GM12801 (cell line): ENCODE results near the gene IPO5.

ENCODE experiments used
- TF ChIP-seq, protein P1 (sequence below): IDR thresholded peaks from one replicate; pipeline ENCODE4 v1.5.1; 2011; ENCODE audit warnings: control low read depth; ENCODE audit not compliant: insufficient read length; ENCODE audit errors: extremely low read depth

IPO5 gene

DNA sequence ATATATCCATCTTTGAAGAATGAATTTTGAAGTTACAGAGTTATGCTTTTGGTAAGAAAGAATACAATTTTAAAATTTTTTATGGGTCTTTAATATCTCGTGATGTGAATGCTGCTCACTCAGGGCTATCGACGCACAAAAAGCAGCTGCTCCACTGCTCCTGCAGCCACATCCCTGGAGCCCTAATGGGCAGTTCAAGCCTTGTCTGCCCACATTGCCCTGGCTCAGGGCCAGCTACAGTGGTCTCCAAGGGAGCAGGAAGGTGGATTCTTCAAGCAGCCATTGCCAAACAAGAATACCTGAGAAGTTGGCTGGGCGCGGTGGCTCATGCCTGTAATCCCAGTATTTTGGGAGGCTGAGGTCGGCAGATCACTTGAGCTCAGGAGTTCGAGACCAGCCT, 85.8 kb downstream of the IPO5 start:
- TF ChIP-seq, protein P1, sequence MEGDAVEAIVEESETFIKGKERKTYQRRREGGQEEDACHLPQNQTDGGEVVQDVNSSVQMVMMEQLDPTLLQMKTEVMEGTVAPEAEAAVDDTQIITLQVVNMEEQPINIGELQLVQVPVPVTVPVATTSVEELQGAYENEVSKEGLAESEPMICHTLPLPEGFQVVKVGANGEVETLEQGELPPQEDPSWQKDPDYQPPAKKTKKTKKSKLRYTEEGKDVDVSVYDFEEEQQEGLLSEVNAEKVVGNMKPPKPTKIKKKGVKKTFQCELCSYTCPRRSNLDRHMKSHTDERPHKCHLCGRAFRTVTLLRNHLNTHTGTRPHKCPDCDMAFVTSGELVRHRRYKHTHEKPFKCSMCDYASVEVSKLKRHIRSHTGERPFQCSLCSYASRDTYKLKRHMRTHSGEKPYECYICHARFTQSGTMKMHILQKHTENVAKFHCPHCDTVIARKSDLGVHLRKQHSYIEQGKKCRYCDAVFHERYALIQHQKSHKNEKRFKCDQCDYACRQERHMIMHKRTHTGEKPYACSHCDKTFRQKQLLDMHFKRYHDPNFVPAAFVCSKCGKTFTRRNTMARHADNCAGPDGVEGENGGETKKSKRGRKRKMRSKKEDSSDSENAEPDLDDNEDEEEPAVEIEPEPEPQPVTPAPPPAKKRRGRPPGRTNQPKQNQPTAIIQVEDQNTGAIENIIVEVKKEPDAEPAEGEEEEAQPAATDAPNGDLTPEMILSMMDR: no peak

DNA sequence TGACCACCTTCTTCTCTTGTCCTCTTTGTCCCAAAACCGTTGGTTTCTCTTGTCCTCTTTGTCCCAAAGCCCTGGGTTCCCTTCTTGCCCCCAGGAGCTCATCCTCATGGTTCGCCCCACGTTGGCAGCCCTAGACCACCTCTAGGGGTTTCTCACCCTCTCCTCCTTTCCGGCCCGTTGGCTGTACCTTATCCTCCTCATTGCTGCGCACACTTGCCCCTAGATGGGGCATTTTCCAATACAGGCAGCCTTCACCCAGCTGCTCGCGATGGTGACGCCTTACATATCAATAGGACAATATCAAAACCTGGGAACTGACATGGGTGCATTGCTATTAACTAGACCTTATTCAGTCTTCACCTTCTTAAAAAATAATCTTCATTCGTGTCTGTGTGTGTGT, 86.5 kb downstream of the IPO5 start:
- TF ChIP-seq, protein P1: no peak

DNA sequence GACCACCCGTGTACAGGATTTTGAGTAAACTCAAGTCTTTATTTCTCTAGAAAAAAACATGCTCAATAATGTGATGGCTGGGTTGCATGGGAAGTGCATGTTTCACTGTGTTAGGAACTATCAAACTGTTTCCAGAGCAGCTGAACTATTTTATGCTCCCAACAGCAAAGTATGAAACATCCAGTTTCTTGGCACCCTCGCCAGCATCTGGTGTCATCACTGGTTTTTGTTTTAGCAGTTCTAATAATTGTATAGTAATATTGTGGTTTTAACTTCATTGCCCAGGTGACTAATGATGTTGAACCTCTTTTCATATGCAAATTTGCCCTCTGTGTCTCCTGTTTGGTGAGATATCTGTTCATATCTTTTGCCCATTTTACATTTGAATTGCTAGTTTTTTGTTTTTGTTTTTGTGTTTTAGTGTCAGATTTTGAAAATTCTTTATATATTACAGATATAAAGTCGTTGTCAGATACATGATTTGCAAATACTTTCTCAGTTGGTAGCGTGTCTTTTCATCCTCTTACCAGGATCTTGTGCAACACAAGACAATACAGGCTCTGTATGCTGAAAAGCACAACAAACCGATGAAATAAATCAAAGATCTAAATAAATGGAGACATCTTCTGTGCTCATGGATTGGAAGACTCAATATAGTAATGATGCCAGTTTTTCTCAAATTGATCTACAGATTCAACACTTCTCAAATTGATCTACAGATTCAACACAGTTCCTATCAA, 87.8 kb downstream of the IPO5 start:
- TF ChIP-seq, protein P1: no peak

DNA sequence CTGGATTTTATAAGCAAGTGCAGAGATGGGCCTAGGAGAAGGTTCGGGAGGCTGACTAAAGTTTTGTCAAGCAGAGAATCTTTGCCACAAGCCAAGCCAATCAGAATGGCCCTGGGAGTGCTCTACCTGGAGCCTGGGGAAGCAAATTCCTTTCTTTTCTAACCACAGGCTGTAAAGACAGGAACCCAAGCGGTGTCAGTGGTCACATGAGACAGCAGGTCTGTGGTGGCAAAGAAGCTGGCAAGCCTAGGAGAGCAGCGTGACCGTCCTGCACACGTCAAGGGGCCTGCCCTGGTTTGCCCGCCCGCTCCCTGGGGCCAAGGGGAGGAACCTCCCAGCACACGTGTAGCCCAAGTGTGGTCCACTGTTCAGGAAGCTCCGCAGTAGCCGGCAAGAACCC, 90.8 kb downstream of the IPO5 start:
- TF ChIP-seq, protein P1: no peak

DNA sequence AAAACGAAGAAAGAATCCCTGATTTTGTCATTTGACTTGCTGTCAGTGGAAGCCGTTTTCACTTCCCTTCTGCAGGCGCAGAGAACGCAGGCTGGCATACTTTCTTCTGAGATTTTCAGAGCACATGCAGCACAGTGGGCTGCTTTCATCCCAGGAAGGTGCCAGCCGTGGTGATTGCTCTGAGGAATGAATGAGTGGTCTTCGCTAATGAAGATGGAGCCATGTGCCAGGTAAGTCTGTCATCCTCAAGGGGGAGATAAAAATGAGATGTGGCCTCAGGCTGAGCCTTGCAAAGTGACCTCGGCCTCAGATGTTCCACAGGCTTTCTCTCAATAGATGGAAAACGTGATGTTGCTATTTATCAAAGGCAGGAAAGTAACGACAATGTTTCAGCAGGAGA, 94.8 kb downstream of the IPO5 start:
- TF ChIP-seq, protein P1: no peak

DNA sequence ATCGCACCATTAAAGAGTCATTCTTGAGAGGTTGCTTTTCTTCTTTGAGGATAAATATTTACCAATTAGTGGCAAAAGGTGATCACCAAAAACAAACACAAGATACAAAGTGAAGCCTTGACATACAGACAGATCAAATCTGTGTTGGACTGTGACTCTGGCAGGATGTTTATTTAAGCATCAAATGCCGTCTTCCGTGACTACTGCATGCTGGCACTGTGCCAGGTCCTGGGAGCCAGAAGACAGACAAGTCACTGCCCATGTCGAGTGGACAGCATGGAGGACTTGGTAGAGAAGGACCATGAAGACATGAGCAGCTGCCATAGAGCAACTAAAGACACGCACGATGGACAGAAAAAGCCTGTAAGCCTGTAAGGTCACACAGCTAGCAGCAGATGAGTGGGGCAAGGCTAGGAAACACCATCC, 96.6 kb downstream of the IPO5 start:
- TF ChIP-seq, protein P1: no peak

DNA sequence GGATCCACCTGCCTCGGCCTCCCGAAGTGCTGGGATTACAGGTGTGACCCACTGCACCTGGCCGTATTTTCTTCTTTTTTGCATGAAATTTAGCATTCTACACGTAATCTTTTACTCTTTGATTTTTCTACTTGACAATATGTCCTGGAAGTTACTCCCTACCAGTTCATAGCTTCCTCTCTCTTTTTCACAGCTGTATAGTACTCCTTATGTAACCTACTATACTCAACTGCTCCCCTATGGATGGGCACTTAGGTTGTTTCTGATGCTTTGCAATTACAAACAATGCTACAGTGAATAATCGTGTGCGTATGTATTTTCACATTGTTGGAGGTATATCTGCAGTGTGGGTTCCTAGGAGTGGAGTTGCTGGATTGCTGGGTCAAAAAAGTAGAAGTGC, 98.9 kb downstream of the IPO5 start:
- TF ChIP-seq, protein P1: no peak

DNA sequence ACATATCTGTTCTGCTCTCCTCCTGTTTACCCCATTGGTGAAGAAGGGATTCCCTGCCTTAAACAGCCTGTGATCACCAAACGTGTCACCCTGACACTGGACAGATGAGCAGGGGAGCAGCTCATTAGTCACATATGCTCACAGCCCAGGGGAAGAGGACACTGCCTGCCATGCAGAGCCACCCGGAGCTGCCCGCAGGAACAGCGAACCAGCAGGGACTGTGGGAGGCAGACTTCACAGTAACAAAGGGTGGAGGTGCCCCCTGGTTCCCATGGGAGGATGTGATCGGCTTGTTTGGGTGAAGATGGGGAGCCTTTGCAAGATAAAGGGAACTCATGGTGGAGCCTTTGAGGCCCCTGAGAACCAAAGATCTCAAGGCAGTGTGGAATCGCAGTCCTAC, 100.8 kb downstream of the IPO5 start:
- TF ChIP-seq, protein P1: no peak
